Non-pigmented ciliary epithelial cell (primary cell): ENCODE measurements around the gene DIS3L2.
A peak's percentile ranks its signal among the peaks of the same experiment; 100 is the strongest.

ENCODE experiments used
- DNase-seq: peaks from one replicate; pipeline ENCODE4 v3.0.0-alpha.2; 2010; ENCODE audit warnings: low read depth

The DIS3L2 gene

GRCh38 chr2:231961349-231962166 lies at the start of gene DIS3L2:
TSS of gene DIS3L2 (plus strand) at chr2:231961713. CDS start at chr2:232014928, 53,215 bp downstream.
- no peak for DNase-seq

GRCh38 chr2:231914077-231914690 lies 47.3 kb upstream of the DIS3L2 start:
- no peak for DNase-seq

- DNase-seq, result no peak
Observed at GRCh38 chr2:231917280-231918066, 44.0 kb upstream of the DIS3L2 start.

- DNase-seq, result no peak
Observed at GRCh38 chr2:231918501-231919330, 42.8 kb upstream of the DIS3L2 start.

DNA sequence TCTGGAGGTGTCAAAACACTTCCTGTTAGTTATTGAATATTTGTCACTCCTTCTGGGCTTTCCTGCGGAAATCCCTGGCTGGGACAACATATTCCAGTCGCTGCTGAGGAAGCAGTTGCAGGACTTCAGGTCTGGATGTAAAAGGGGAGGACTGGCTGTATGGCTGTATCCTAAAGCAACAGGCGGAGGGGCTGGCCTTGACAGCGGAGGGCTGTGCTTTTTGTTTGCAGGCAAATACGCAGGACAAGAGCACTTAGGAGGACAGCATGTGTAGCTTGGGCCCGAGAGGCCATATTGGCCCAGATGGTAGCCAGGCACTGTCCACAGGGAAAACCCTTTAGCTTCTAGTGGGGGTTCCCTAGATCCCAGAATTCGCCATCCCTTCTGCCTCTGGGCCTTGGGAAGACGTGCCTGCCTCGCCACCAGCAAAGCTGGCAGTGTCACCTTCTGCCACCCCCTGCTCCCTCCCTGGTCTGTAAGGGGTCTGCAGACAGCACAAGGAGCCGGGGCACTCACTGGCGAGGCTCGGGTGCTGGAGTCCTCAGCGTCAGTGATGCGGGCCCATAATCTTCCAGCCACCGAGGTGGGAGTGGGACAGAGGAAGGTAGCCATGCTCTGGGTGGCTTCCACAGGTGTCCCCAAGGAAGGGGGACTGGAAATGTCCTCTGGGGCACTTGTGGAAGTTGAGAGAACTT lies 42.0 kb upstream of the DIS3L2 start:
- DNase-seq, result no peak

DNA sequence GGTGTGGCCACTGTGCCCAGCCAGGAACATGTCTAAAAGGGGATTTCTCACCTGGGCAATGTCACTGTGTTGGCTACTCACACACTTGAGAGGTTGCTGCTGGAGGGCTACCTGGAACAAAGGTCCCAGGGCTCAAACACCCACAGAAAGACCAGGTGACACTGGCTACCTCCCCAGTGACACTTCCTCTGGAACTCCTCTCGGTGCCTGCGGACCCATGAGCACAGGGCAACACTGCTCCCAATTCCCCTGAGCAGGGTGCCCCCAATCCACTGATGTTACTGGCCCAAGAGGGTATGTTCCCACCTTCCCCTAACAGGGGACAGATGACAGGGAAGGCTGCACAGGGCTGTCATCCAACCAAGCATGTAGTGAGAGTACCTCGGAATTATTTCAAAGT lies 41.1 kb upstream of the DIS3L2 start:
- DNase-seq, result no peak

GRCh38 chr2:231920795-231921194 lies 40.7 kb upstream of the DIS3L2 start:
- no peak for DNase-seq

DNA sequence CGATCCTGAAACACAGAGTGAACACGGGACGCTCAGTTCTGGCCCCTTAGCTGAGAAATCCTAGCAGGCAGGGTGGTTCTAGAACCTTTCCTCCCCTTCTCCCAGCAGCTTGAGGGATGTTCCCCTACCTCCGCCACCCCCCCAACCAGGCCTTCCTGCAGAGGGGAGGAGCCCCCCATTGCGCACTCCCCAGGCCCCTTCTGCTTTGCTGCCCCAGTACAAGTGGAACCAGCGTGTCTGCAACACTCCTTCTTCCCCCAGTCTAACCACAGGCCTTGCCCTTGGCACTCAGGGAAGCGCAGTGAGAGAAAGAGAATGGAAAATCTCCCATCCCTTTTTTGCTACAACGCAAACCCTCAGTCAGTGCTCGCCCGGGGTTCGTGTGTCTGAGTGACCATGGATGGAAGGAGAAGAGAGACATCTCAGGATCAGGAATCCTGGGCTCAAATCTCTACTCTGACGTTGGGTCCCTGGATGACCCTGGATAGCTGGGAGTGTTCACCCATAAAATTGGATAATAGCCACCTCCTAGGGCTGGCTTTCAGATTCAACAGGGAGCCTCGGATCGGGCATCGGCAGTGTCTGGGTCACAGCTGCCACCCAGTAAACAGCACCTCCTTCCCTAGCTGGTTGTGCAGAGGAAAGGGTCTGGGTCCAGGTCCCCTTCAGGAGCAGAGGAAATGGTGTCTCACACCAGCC lies 39.1 kb upstream of the DIS3L2 start:
- DNase-seq, result no peak

DNA sequence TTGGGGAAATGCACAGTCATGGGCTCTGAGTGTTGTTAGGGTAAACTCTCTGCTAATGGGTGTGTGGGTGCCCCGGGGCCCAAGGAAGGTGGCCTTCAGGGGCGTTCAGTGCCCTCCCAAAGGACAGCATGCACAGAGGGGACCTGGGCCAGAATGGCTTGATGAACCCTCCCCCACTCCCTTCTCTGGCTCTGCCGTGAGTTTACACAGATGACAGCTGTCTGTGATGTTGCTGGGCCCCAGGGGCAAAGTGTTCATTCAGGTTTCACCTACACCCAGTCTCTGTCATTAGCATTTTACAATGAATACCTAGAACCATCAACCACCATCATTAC lies 38.5 kb upstream of the DIS3L2 start:
- DNase-seq, result no peak

GRCh38 chr2:231923951-231924888 lies 37.3 kb upstream of the DIS3L2 start:
- DNase-seq, result no peak

DNA sequence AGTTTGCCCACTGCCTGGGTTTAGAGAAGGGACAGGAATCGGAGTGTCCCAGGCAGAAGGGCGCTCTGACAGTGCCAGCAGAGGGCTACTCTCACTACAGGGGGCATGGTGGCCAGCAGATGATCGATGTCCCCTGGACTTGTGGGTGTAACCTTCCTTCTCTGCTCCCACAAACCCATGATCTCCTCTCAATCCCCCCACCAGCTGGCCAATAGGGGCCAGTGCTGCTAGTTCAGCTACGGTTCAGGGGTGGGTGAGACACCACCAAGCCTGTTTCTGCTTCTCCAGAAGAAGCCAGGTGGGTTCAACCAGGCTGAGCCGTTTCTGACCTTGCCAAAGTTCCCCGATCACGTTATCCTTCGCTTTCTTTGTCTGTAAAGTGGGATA lies 36.6 kb upstream of the DIS3L2 start:
- DNase-seq, result no peak

DNA sequence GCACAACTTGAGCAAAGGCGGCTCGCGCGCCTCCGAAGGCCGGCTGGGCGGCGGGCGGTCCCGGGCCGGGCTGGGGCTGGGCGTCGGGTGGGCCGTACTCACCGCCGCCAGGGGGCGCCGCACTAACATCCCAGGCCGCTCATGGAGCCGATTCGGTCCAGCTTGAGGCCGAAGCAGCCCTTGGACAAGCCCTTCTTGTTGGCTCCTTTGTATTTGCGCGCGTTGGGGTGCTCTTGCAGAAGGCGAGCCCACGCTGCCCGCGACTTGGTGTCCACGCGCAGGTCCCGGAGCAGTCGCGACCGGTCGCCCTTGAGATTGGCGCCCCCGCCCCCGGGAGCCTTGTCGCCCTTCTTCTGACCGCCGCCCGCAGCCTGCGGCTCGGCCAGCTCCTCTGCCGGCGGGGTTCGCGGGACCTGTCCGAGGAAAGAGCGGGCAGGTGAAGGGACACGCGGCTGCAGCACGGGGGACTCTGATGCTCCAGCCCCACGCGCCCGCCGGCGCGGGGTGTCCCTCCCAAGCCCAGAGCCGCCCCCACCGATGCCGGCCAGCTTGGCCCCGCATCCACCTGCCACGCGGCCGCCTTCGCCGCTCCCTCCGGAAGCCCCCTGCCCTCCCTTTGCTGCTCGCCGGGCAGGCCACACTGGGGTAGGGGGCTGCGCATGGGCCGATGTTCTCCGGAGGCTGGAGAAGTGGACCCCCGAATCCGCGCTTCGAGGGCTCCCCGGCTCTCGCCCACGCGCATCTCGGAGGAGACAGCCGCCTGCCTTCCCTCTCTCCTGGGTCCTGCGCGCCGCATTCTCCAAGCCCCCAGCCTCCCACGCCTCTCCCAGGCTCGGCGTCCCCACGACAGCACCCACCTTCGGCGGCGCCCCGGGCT lies 36.0 kb upstream of the DIS3L2 start:
- peak; percentile 46 for DNase-seq

DNA sequence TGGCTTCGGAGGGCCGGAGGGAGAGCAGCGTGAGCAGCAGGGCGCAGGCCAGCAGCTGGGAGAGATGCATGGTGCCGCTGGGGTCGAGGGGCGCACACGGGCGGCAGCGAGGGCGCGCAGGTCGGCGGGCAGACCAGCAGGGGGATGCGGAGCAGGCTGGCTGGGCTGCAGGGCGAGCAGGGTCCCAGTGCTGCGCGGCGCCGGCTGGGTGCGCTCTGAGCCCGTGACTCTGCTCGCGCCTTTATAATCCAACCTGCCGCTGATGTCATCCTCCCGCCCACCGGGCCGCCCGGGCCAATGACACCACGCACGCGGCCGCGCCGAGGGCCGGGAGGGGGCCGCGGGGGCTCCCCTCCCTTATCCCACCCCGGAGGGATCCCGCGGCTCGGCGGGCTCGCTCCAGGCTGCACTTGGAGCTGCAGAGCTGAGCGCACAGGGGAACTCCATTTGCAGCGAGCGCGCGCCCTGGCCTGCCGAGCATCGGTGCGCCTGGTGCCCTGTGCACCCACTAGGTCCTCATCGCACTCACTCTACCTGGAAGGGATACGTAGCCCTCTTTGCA lies 35.3 kb upstream of the DIS3L2 start, which contains the start of gene NPPC:
Gene NPPC, minus strand, starts transcription at position 217 of the 562 bp plus-strand sequence. Its CDS starts 147 bp downstream, at position 70.
- DNase-seq, result no peak

- no peak for DNase-seq
Observed at GRCh38 chr2:231926761-231927565, 34.5 kb upstream of the DIS3L2 start.

GRCh38 chr2:231927566-231927890 lies 34.0 kb upstream of the DIS3L2 start:
- DNase-seq, result no peak

DNA sequence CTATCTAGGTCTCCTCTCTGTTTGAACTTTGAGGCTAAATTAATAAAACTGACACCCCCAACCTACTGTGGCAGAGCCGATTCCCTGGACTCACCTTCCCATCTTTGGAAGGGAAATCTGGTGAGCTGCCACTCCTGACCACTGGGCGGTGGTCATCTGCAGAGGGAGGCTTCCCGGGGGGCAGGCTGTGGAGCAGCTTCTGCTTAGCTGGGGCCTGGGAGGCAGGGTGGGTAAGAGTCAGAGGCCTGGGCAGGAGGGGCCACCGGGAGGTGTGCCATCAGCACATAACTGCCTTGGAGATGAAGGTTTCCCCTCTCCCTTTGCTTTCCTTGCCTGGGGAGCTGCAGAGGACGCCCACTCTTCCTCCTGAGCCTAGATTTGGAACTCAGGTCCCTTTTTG lies 33.0 kb upstream of the DIS3L2 start:
- no peak for DNase-seq

GRCh38 chr2:231928901-231929725 lies 32.4 kb upstream of the DIS3L2 start:
- DNase-seq, result no peak
